HG03139 (cell line): ENCODE results near the gene CHAF1B.
"Not testable (repeated sequence)": the region's sequence is repeated elsewhere in the genome, so short reads cannot be mapped to it uniquely, and the experiment has no call there.

ENCODE experiments used
- ATAC-seq: cut with Tn5 transposase; IDR thresholded peaks from one replicate; pipeline ENCODE4 v1.9.1; 2021; ENCODE audit not compliant: unreplicated experiment

CHAF1B gene

GRCh38 chr21:36388096-36388495 lies 2.9 kb downstream of the CHAF1B start:
- no peak for ATAC-seq

GRCh38 chr21:36388835-36389234 lies 3.6 kb downstream of the CHAF1B start:
- ATAC-seq: no peak

- not testable (repeated sequence) for ATAC-seq
These were observed 6.5 kb downstream of the CHAF1B start for GRCh38 chr21:36391649-36392048.

GRCh38 chr21:36395353-36396111 lies 10.3 kb downstream of the CHAF1B start:
- no peak for ATAC-seq

DNA sequence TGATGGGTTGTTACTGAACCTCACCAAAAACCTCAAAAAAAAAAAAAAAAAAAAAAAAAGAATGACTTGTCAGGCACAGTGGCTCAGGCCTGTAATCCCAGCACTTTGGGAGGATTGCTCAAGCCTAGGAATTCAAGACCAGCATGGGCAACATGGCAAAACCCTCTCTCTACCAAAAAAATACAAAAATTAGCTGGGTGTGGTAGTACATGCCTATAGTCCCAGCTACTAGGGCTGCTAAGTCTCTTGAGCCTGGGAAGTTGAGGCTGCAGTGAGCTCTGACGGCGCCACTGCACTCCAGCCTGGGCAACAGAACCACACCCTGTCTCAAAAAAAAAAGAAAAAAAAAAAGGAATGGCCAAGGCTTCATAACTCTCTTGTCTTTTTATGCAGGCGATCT lies 11.1 kb downstream of the CHAF1B start:
- no peak for ATAC-seq

DNA sequence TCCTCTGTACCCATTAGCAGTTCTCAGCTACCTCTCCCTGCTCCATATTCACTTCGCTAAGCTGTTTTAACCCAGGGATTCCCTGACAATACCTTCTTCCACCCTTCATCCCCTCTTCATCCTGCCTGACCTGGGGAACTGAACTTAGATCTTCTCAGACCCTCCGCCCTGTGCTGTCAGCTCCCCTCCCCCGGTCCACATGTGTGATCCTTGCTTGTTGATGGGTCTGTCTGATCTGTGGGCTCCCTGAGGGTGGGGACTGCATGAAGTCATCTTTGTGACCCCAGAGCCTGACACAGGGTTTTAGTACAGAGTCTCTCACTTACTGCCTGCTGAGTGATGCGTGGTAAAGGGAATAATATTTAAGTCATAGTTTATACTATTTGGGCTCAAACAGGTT lies 11.8 kb downstream of the CHAF1B start:
- no peak for ATAC-seq

DNA sequence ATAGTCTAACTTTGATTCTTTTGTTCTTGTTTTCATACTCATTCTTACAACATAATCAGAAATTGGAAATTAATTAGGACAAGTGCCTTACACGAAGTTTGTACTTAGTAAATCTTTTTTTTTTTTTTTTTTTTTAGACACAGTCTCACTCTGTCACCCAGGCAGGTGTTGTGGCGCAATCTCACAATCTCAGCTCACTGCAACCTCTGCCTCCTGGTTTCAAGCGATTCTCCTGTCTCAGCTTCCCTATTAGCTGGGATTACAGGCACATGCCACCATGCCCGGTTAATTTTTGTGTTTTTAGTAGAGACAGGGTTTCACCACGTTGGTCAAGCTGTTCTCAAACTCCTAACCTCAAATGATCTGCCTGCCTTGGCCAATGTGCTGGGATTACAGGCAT lies 12.4 kb downstream of the CHAF1B start:
- no peak for ATAC-seq

DNA sequence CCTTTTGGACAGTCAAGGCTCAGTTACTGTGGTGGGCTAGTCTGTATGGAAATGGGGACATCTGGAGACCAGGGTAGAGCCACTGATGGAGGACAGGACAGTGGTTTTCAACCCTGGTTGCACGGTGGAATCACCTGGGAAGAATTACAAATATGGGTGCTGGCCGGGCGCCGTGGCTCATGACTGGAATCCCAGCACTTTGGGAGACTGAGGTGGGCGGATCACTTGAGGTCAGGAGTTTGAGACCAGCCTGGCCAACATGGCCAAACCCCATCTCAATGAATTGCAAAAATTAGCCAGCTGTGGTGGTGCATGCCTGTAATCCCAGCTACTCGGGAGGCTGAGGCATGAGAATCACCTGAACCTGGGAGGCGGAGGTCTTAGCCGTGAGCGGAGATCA lies 14.5 kb downstream of the CHAF1B start:
- ATAC-seq: not testable (repeated sequence)

GRCh38 chr21:36400719-36401118 lies 15.5 kb downstream of the CHAF1B start:
- no peak for ATAC-seq

GRCh38 chr21:36402339-36402738 lies 17.1 kb downstream of the CHAF1B start:
- ATAC-seq: no peak

DNA sequence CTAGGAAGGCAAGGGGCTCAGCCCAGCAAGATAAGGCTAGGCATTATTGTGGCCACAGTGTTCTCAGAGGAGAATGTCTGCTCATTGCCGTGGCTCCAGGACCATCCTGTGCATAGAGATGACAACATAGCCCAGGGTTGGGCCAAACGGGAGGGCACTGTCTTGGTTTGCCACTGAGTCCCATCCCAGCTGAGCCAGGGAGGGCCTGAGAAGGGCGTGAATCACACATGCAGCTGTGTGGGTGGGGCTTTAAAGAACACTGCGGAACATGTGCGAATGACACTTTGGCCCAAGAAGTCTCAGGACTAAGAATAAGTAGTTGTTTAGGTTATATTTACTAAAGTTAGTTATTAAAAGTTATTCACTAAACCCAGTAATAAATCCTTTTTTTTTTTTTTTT lies 18.5 kb downstream of the CHAF1B start:
- no peak for ATAC-seq

DNA sequence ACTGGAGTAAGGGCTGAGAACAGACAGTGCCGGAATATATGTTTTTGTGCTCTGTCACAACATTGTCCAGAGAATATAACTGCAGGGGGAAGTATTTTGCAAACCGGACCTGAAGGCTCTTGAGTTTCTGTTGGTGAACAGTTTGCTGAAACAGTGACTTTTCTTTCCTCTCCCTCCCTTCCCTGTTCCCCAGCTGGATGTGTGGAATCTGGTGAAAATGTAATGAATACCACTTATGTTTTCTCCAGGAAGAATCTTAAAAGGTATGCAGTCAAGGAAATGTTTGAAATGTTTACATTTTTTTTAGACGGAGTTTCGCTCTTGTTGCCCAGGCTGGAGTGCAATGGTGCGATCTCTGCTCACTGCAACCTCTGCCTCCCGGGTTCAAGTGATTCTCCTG lies 23.4 kb downstream of the CHAF1B start:
- ATAC-seq: no peak

- no peak for ATAC-seq
These were observed 26.1 kb downstream of the CHAF1B start for GRCh38 chr21:36411301-36411700.

GRCh38 chr21:36412916-36413315 lies 27.7 kb downstream of the CHAF1B start:
- no peak for ATAC-seq

GRCh38 chr21:36415375-36415774 lies 30.2 kb downstream of the CHAF1B start:
- ATAC-seq: no peak

GRCh38 chr21:36419241-36419640 lies 34.0 kb downstream of the CHAF1B start:
- ATAC-seq: no peak

DNA sequence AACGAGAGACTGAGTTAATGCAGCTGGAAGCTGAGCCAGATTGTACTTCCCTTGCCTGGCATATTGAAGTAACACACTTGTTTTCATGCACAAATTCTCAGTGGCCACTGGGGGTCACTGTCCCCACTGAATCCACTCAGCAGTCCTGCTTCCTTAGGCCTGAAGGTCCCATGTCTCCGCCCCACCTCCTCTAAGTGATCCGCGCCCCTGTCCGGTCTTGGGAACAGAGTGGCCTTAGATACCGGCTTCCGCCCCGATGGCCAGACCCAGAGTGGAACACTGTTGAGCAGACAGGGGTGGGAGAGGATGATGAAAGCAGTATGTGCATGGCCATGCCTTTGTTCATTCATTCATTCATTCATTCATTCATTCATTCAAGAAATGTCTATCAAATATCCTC lies 34.8 kb downstream of the CHAF1B start:
- ATAC-seq: no peak

DNA sequence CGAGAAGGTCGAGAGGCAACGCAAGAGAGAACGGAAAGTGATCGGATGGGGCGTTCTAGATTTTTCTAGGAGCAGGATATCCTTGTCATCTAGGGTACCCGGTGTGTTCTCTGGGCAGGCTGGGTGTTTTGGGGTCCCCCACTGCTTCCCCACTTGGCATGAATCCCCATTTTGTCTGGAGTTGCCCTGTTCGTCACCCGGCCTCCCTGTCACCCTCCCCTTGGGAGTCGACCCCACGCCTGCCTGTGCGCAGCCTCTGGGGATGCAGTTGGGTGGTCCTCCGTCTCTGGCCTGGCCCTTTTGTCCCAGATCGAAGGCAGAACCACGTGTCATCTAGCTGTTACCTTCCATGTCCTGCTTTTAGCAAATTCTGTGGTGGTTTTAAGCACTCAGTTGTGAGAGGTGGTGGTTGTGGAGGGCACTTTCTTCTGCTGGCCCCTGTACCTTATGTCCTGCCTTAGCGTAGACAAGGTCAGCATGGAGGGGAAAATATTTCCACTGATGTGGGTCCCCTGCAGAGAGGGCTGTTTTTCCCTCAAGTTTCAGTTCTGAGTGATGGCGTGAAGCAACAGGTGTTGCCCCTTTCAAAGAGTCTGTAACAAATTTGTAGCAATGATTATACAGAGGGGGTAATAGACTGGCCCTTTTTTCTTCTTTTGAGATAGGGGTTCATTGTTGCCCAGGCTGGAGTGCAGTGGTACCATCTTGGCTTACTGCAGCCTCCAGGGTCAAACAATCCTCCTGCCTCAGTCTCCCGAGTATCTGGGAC lies 35.6 kb downstream of the CHAF1B start:
- no peak for ATAC-seq

GRCh38 chr21:36422279-36423098 lies 37.3 kb downstream of the CHAF1B start:
- ATAC-seq: no peak

DNA sequence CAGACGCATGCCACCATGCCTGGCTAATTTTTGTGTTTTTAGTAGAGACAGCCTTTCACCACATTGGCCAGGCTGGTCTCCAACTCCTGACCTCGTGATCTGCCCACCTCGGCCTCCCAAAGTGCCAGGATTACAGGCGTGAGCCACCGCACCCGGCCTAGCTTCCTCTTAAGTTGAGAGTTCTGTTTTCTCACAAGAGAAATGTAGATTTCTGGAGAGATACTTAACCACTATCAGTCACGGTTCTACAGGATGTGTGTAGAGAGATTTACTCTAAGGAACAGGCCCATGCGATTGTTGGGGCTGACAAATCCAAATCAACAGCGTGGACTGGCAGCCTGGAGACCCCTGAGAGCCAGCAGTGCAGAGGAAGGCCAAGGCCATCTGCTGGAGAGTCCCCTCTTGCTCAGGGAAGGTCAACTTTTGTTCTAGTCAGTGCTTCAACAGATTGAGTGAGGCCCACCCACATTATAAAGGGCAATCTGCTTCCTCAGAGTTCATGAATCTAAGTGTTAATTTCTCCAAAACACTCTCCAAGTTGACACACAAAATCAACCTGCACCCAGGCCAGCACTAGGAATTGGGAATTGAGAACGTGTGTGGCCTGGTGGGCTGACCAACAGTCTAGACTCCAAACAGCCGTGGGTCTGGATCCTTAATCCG lies 38.7 kb downstream of the CHAF1B start:
- no peak for ATAC-seq

DNA sequence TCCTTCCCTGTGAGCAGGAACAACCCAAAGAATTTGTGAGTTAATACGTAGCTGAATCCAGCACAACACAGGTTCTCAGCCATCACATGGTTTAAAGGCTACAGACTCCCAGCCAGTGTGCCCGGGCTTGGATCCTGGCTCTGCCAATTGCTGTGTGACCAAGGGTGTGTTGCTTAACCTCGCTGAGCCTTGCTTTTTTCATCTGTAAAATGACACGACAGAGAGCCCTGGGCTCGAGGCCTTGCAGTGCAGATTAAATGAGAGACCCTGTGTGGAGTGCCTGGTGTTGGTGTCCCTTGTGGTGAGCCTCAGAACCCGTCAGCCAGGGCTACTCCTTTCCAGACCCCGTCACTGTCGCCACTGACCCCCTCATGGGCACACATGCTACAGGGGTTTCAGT lies 39.4 kb downstream of the CHAF1B start:
- ATAC-seq: no peak
